Heart left ventricle (tissue), 16 donors: ENCODE results near the gene PRKN. TPM values are rescaled to one million over a fixed set of nuclear protein-coding genes. Genes with fewer than 3 reads are reported as not detected.

Experiments
- ATAC-seq, 4 donors: fragments of 200-7000 bp; cut with Tn5 transposase; one replicate each; pipeline ENCODE4 v1.9.1; 2020 to 2022; ENCODE audit warnings: moderate library complexity in 4 of 4, mild to moderate bottlenecking in 3 of 4, moderate number of reproducible peaks in 1 of 4
- DNase-seq, 5 donors: peaks; one replicate each; pipeline ENCODE4 v3.0.0-alpha.2; 2020
- H3K27ac ChIP-seq, 12 donors: fragments of 200-600 bp; sonication (generic) in 4 of 12; one replicate each; pipeline versions ENCODE4 v1.5.0 to v1.8.0; 2016 to 2022; ENCODE audit warnings: mild to moderate bottlenecking in 2 of 12
- H3K27me3 ChIP-seq, 9 donors: fragments of 200-600 bp; sonication (generic) in 2 of 9; one replicate each; pipeline versions ENCODE4 v1.5.1 to v1.8.0; 2016 to 2022; ENCODE audit warnings: mild to moderate bottlenecking in 3 of 9
- H3K36me3 ChIP-seq, 9 donors: fragments of 200-600 bp; sonication (generic) in 2 of 9; one replicate each; pipeline versions ENCODE4 v1.5.0 to v1.8.0; 2018 to 2022; ENCODE audit warnings: mild to moderate bottlenecking in 2 of 9
- H3K4me1 ChIP-seq, 12 donors: fragments of 200-600 bp; sonication (generic) in 4 of 12; one replicate each; pipeline versions ENCODE4 v1.5.0 to v1.8.0; 2016 to 2022; ENCODE audit warnings: mild to moderate bottlenecking in 3 of 12
- H3K4me3 ChIP-seq, 12 donors: fragments of 200-600 bp; sonication (generic) in 4 of 12; one replicate each; pipeline versions ENCODE4 v1.5.0 to v1.8.0; 2017 to 2022; ENCODE audit warnings: mild to moderate bottlenecking in 9 of 12, moderate library complexity in 4 of 12
- H3K9me3 ChIP-seq, 12 donors: fragments of 200-600 bp; sonication (generic) in 4 of 12; one replicate each; pipeline versions ENCODE4 v1.5.0 to v1.8.0; 2016 to 2022; ENCODE audit warnings: mild to moderate bottlenecking in 1 of 12
- CTCF ChIP-seq, 12 donors: fragments of 200-600 bp; sonication (generic) in 4 of 12; IDR thresholded peaks; one replicate each; pipeline versions ENCODE4 v1.5.0 to v1.8.0; 2018 to 2022; ENCODE audit warnings: antibody characterized with exemption in 12 of 12, mild to moderate bottlenecking in 5 of 12
- POLR2A ChIP-seq, 2 donors: fragments of 450-650 bp; IDR thresholded peaks; one replicate each; pipeline ENCODE4 v1.6.1; 2017; ENCODE audit warnings: antibody characterized with exemption in 2 of 2, mild to moderate bottlenecking in 2 of 2, moderate library complexity in 2 of 2
- WGBS, 4 donors: extraction: QIAGEN DNeasy Blood & Tissue Kit in 2 of 4; methylation state at CpG; one replicate each; pipeline versions ENCODE4 v1.1.5 to v1.1.7; 2013 to 2018; 5-methylcytosine and 5-hydroxymethylcytosine counted together
- intact Hi-C, 10 donors: fragments of 100-400 bp; cut with DNase I; formaldehyde crosslinking; loops; one replicate each; pipeline versions ENCODE4 v1.11.1 to v1.14.2; 2022
- polyA plus RNA-seq, 2 donors: library from polyadenylated mRNA; stranded (reverse); fragments of 200-250 nt; gene quantifications; one replicate each; pipeline ENCODE4 v1.2.3, GENCODE V29; 2013
- total RNA-seq, 9 donors: library from RNA; depleted of rRNA in 2 of 9; stranded (reverse); fragments of >200 nt in 2 of 9; fragmentation: NEBNext Ultra II Directional in 3 of 9; extraction: Animal tissue kit (Norgen Biotek cat#: 25700) in 3 of 9; gene quantifications; one replicate each; pipeline versions ENCODE4 v1.1.0 to v1.2.4, GENCODE V29; 2016 to 2023
- donor health status: ischemic (EF 13 %, LVEDD 7.1; RV severe dilation, severe dysfunction).
- donor health status: healthy with polysubstance abuse.
- donor health status: DM: no; HTN: yes; CAD: no.
- donor health status: DM: no; HTN: no; CAD: no.
- donor health status: ischemic (EF 25% LVEDD 6.9; RV normal size, moderate dysfunction).
- donor health status: ischemic (EF 25% LVEDD 5.7; RV mildly dilated, moderate dysfunction).
- donor health status: healthy.
- donor health status: DM: yes; HTN: yes; CAD: no.
- donor health status: ischemic (EF 35%, LVEDD 5.7; RV mildly dilated, moderate dysfunction).
- donor health status: nonischemic (EF 11% LVEDD 7.7; RV severe dilation, severe dysfunction).
- donor health status: DM: yes; HTN: yes; CAD: no.
- donor health status: PGD.
- donor health status: ischemic (EF 29% LVEDD 5.4; RV normal size, mild dysfunction).
- donor health status: nonischemic (EF 23%, LVEDD 6.1; RV moderate dilation, normal function).

PRKN gene
- total and polyA plus RNA-seq, 11 donors = 3.4 to 32.5 (median 21.2) TPM

- Histone ChIP-seq H3K36me3 (no peaks in the 10 kb centered on the region), H3K27me3 (no peaks in the 10 kb centered on the region), H3K27ac (no peak overlapping the region), H3K9me3 (no peaks in the 10 kb centered on the region), H3K4me1 (peaks cover 0 to 4% (median 0%) of the 10 kb centered on the region in 12 donors), H3K4me3 (no peak overlapping the region)
- intact Hi-C loops = no loop called here
- DNase-seq = no peak
- TF ChIP-seq POLR2A (IDR thresholded peaks at IDR 0.05) = no peak
- TF ChIP-seq CTCF (IDR thresholded peaks at IDR 0.05) = no peak
- no peak for ATAC-seq
- 79 to 89% (median 86%) methylated on average over 9 of the region's 9 CpGs for WGBS, 4 donors
Measured at GRCh38 chr6:161533266-161533665, 1194.3 kb downstream of the PRKN start.

- peaks cover 0 to 4% (median 0%) of the 10 kb centered on the region in 12 donors for H3K4me1 ChIP-seq
- no peak for TF ChIP-seq POLR2A (IDR thresholded peaks at IDR 0.05)
- no peak for TF ChIP-seq CTCF (IDR thresholded peaks at IDR 0.05)
- DNase-seq (no peak), ATAC-seq (no peak)
- no peaks in the 10 kb centered on the region for H3K9me3 ChIP-seq
- no peaks in the 10 kb centered on the region for H3K27me3 ChIP-seq
- H3K4me3 ChIP-seq = no peak overlapping the region
- no peak overlapping the region for H3K27ac ChIP-seq
- intact Hi-C loops = no loop called here
- H3K36me3 ChIP-seq = no peaks in the 10 kb centered on the region
- 82 to 92% (median 83%) methylated on average over 6 of the region's 6 CpGs for WGBS, 4 donors
Measured at GRCh38 chr6:161532536-161532935, 1195.0 kb downstream of the PRKN start.

- TF ChIP-seq POLR2A (IDR thresholded peaks at IDR 0.05) (no peak), CTCF (IDR thresholded peaks at IDR 0.05) (no peak)
- no peaks in the 10 kb centered on the region for H3K27me3 ChIP-seq
- no peak overlapping the region for H3K4me3 ChIP-seq
- no peak overlapping the region for H3K27ac ChIP-seq
- H3K36me3 ChIP-seq = no peaks in the 10 kb centered on the region
- intact Hi-C loops = no loop called here
- ATAC-seq = no peak
- H3K9me3 ChIP-seq = peaks cover 0 to 6% (median 0%) of the 10 kb centered on the region in 12 donors
- no peak for DNase-seq
- 92 to 100% (median 97%) methylated on average over 1 of the region's 1 CpG for WGBS, 4 donors
- peaks cover 0 to 6% (median 0%) of the 10 kb centered on the region in 12 donors for H3K4me1 ChIP-seq
Measured at GRCh38 chr6:161526794-161527193, 1200.8 kb downstream of the PRKN start.

- Histone ChIP-seq H3K4me1 (peaks cover 0 to 6% (median 0%) of the 10 kb centered on the region in 12 donors), H3K36me3 (no peaks in the 10 kb centered on the region), H3K9me3 (peaks cover 0 to 6% (median 0%) of the 10 kb centered on the region in 12 donors), H3K27me3 (no peaks in the 10 kb centered on the region), H3K4me3 (no peak overlapping the region), H3K27ac (no peak overlapping the region)
- intact Hi-C loops = no loop called here
- no peak for TF ChIP-seq CTCF (IDR thresholded peaks at IDR 0.05)
- WGBS, 4 donors = 68 to 95% (median 92%) methylated on average over 2 of the region's 2 CpGs
- ATAC-seq = no peak
- no peak for DNase-seq
Measured at GRCh38 chr6:161523362-161523761, 1204.2 kb downstream of the PRKN start.
